ENCODE results near the gene RNF5. TPM values are rescaled to one million over a fixed set of nuclear protein-coding genes. Genes with fewer than 3 reads are reported as not detected.
A peak's percentile ranks its signal among the peaks of the same experiment; 100 is the strongest.

Gene RNF5
- total and polyA plus RNA-seq, 2 donors (not counting 1 experiment from before 2014, with no cell fraction given) = 25.5 to 40.7 TPM

DNA sequence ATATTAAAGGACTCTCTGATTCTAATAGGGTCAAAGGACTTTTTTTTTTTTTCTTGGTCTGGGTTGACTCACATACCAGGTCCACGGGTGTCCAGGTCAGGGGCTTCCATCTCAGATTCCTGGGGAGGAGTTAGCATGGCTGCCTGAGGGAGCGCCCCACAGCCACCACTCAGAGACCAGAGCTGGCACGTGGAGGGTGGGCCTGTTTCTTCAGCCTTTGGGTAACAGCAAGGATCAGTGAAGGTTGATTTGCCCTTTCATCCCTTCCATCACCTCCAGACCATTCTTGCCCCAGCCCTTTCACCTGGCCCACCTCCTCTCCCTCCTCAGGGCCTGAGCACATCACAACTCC, 20.1 kb downstream of the RNF5 start:
- no peak for ATAC-seq (ENCODE audit: low read depth)
- Histone ChIP-seq H4K20me1 (ENCODE audit: control insufficient read depth, insufficient read depth, low read length, poor library complexity, severe bottlenecking) (no peaks in the 10 kb centered on the region), H3K4me1 (ENCODE audit: control insufficient read depth in 2 of 2, insufficient read depth in 2 of 2, low read length in 2 of 2) (peaks cover 26 to 33% of the 10 kb centered on the region in 2 donors), H3K27me3 (replicated peaks in 1 of 4; ENCODE audit: control extremely low read depth in 1 of 4, control insufficient read depth in 3 of 4, insufficient read depth in 4 of 4, low read length in 3 of 4) (peaks cover 0 to 2% (median under 1%) of the 10 kb centered on the region in 4 experiments), H3K9me3 (ENCODE audit: control extremely low read depth in 1 of 3, control insufficient read depth in 2 of 3, insufficient read depth in 1 of 3, low read length in 2 of 3) (no peaks in the 10 kb centered on the region), H2AFZ (ENCODE audit: insufficient read depth, low read depth, low read length, poor library complexity, severe bottlenecking) (no peak overlapping the region), H3K4me2 (replicated peaks; ENCODE audit: low read depth, low read length, poor library complexity, severe bottlenecking) (no peak overlapping the region), H3K79me2 (ENCODE audit: control insufficient read depth, insufficient read depth, low read length) (no peaks in the 10 kb centered on the region), H3K9ac (ENCODE audit: low read length) (no peak overlapping the region), H3K27ac (ENCODE audit: low read length in 2 of 2) (peak overlapping the region in 1 of 2 donors; percentile 24), H3K36me3 (replicated peaks in 1 of 2; ENCODE audit: control extremely low read depth in 1 of 2, control insufficient read depth in 1 of 2, extremely low read depth in 1 of 2, insufficient read depth in 2 of 2, low read length in 1 of 2) (no peaks in the 10 kb centered on the region), H3K4me3 (ENCODE audit: control extremely low read depth in 1 of 5, extremely low read depth in 1 of 5, insufficient read depth in 1 of 5, low read depth in 2 of 5, low read length in 4 of 5) (no peak overlapping the region)
- ChIA-PET POLR2A (no interaction called here), CTCF (interaction anchor here (0.7 to 1.5 kb wide), 6 partner anchors 54 to 1573 kb away, joined by 3 to 5 read pairs (median 3); partner anchors contain the start of gene ATF6B)
- 100% methylated on average over 2 of the region's 3 CpGs for WGBS (ENCODE audit: insufficient coverage)
- no peaks in the 10 kb centered on the region for H3K27me3 Mint-ChIP-seq
- no peak overlapping the region for H3K27ac Mint-ChIP-seq
- DNase-seq = no peak
- intact Hi-C loops (cut with micrococcal nuclease) = loop anchor here (5.0 to 10.0 kb wide), 8 partner anchors 49 to 774 kb away; partner anchors contain the start of genes BAG6, CLIC1, CSNK2B and EHMT2
- H3K4me3 Mint-ChIP-seq = no peak overlapping the region
- H3K4me1 Mint-ChIP-seq = peaks cover 39% of the 10 kb centered on the region
- no peak for TF ChIP-seq EZH2 (IDR thresholded peaks at IDR 0.05; ENCODE audit: borderline replicate concordance, insufficient read depth, low read depth, low read length, poor library complexity, severe bottlenecking)
- TF ChIP-seq, protein P1, sequence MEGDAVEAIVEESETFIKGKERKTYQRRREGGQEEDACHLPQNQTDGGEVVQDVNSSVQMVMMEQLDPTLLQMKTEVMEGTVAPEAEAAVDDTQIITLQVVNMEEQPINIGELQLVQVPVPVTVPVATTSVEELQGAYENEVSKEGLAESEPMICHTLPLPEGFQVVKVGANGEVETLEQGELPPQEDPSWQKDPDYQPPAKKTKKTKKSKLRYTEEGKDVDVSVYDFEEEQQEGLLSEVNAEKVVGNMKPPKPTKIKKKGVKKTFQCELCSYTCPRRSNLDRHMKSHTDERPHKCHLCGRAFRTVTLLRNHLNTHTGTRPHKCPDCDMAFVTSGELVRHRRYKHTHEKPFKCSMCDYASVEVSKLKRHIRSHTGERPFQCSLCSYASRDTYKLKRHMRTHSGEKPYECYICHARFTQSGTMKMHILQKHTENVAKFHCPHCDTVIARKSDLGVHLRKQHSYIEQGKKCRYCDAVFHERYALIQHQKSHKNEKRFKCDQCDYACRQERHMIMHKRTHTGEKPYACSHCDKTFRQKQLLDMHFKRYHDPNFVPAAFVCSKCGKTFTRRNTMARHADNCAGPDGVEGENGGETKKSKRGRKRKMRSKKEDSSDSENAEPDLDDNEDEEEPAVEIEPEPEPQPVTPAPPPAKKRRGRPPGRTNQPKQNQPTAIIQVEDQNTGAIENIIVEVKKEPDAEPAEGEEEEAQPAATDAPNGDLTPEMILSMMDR (IDR thresholded peaks at IDR 0.05) = no peak
- H3K9me3 Mint-ChIP-seq (ENCODE audit: insufficient read depth) = no peaks in the 10 kb centered on the region

DNA sequence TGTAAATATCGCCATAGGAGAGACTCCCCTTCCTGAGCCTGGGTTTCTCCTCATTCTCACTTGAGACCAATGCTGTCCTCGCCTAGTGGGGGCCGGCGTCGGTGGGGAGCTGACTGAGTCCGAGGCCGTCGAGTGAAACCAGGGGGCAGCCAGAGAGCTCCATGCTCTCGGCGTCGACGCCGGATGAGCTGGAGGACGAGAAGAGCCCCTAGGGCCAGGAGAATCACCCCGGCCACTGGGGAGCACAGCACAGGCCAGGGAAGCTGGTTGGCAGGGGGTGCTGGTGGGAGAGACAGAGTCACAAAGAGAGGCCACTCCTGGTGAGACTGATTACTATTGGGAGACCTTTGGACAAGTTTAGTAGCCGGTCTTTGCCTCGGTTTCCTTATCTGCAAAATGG, 20.7 kb downstream of the RNF5 start:
- Histone ChIP-seq H3K27me3 (replicated peaks in 1 of 4; ENCODE audit: control extremely low read depth in 1 of 4, control insufficient read depth in 3 of 4, insufficient read depth in 4 of 4, low read length in 3 of 4) (peaks cover 0 to 5% (median 2%) of the 10 kb centered on the region in 4 experiments), H3K9ac (ENCODE audit: low read length) (no peak overlapping the region), H2AFZ (ENCODE audit: insufficient read depth, low read depth, low read length, poor library complexity, severe bottlenecking) (no peak overlapping the region), H3K36me3 (replicated peaks in 1 of 2; ENCODE audit: control extremely low read depth in 1 of 2, control insufficient read depth in 1 of 2, extremely low read depth in 1 of 2, insufficient read depth in 2 of 2, low read length in 1 of 2) (no peaks in the 10 kb centered on the region), H3K79me2 (ENCODE audit: control insufficient read depth, insufficient read depth, low read length) (no peaks in the 10 kb centered on the region), H3K9me3 (ENCODE audit: control extremely low read depth in 1 of 3, control insufficient read depth in 2 of 3, insufficient read depth in 1 of 3, low read length in 2 of 3) (no peaks in the 10 kb centered on the region), H3K4me1 (ENCODE audit: control insufficient read depth in 2 of 2, insufficient read depth in 2 of 2, low read length in 2 of 2) (peaks cover 20 to 28% of the 10 kb centered on the region in 2 donors), H3K4me3 (ENCODE audit: control extremely low read depth in 1 of 5, extremely low read depth in 1 of 5, insufficient read depth in 1 of 5, low read depth in 2 of 5, low read length in 4 of 5) (no peak overlapping the region), H4K20me1 (ENCODE audit: control insufficient read depth, insufficient read depth, low read length, poor library complexity, severe bottlenecking) (no peaks in the 10 kb centered on the region), H3K4me2 (replicated peaks; ENCODE audit: low read depth, low read length, poor library complexity, severe bottlenecking) (no peak overlapping the region), H3K27ac (ENCODE audit: low read length in 2 of 2) (no peak overlapping the region)
- no peak for DNase-seq
- WGBS (ENCODE audit: insufficient coverage) = 92% methylated on average over 17 of the region's 17 CpGs
- TF ChIP-seq, protein P1 (IDR thresholded peaks at IDR 0.05) = no peak
- no peak for TF ChIP-seq EZH2 (IDR thresholded peaks at IDR 0.05; ENCODE audit: borderline replicate concordance, insufficient read depth, low read depth, low read length, poor library complexity, severe bottlenecking)
- Mint-ChIP-seq H3K9me3 (ENCODE audit: insufficient read depth) (no peaks in the 10 kb centered on the region), H3K4me3 (no peak overlapping the region), H3K27me3 (no peaks in the 10 kb centered on the region), H3K4me1 (peaks cover 34% of the 10 kb centered on the region), H3K27ac (no peak overlapping the region)
- ATAC-seq (ENCODE audit: low read depth) = no peak
- POLR2A ChIA-PET = no interaction called here
- CTCF ChIA-PET = interaction anchor here (1.0 to 1.5 kb wide), 3 partner anchors 26 to 80 kb away, joined by 3 to 4 read pairs (median 3); partner anchors contain the start of gene ATF6B
- intact Hi-C loops (cut with micrococcal nuclease) = loop anchor here (5.0 to 10.0 kb wide), 8 partner anchors 48 to 773 kb away; partner anchors contain the start of genes BAG6, CLIC1, CSNK2B and EHMT2

Data from B cell (primary cell).